ENCODE measurements around the gene BDNF. TPM values are rescaled to one million over a fixed set of nuclear protein-coding genes. Genes with fewer than 3 reads are reported as not detected.

BDNF gene
- total RNA-seq, 1 experiment from 2014 or later = 0.36 TPM

DNA sequence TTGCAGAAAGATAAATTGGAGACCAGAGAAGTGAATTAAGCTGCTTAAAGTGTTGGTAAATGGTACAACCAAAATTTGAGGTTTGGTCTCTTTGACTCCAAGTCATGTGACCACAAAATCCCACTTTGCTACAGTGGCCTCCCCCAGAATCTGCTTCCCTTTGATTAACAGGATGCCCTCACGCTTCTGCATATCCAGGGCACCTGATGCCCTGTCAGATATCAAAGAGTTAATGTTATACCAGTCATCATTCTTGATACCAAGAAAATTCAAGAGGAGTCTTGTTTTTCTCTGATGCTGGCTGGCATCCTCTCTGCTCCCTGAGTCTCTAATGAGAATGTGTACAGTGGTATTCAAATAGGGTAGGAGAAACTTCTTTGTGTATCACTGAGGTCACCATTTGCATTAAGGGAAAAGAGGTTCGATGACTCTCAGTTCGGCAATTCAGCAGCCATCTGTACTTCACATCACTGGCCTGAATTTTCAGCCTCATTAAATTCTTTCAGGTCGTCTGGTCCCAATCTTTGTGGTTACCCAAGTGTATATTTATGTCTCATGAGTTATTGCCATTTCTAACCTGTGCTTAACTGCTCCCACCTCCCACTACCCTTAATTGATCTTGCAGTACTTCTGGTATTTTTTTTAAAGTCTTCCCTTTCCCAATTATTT, 73.9 kb downstream of the BDNF start:
- TF ChIP-seq SIN3A (IDR thresholded peaks at IDR 0.05; ENCODE audit: borderline replicate concordance, insufficient read depth, low read depth, low read length) = no peak
- TF ChIP-seq TCF7L2 (IDR thresholded peaks at IDR 0.05; ENCODE audit: low read depth, low read length) = no peak
- TF ChIP-seq, protein P1, sequence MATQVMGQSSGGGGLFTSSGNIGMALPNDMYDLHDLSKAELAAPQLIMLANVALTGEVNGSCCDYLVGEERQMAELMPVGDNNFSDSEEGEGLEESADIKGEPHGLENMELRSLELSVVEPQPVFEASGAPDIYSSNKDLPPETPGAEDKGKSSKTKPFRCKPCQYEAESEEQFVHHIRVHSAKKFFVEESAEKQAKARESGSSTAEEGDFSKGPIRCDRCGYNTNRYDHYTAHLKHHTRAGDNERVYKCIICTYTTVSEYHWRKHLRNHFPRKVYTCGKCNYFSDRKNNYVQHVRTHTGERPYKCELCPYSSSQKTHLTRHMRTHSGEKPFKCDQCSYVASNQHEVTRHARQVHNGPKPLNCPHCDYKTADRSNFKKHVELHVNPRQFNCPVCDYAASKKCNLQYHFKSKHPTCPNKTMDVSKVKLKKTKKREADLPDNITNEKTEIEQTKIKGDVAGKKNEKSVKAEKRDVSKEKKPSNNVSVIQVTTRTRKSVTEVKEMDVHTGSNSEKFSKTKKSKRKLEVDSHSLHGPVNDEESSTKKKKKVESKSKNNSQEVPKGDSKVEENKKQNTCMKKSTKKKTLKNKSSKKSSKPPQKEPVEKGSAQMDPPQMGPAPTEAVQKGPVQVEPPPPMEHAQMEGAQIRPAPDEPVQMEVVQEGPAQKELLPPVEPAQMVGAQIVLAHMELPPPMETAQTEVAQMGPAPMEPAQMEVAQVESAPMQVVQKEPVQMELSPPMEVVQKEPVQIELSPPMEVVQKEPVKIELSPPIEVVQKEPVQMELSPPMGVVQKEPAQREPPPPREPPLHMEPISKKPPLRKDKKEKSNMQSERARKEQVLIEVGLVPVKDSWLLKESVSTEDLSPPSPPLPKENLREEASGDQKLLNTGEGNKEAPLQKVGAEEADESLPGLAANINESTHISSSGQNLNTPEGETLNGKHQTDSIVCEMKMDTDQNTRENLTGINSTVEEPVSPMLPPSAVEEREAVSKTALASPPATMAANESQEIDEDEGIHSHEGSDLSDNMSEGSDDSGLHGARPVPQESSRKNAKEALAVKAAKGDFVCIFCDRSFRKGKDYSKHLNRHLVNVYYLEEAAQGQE (IDR thresholded peaks at IDR 0.05; ENCODE audit: insufficient read depth in 1 of 2, low read depth in 2 of 2, low read length in 1 of 2) = no peak
- TF ChIP-seq POLR2AphosphoS5 (IDR thresholded peaks at IDR 0.05; ENCODE audit: low read depth, low read length) = no peak
- TF ChIP-seq, protein P2, sequence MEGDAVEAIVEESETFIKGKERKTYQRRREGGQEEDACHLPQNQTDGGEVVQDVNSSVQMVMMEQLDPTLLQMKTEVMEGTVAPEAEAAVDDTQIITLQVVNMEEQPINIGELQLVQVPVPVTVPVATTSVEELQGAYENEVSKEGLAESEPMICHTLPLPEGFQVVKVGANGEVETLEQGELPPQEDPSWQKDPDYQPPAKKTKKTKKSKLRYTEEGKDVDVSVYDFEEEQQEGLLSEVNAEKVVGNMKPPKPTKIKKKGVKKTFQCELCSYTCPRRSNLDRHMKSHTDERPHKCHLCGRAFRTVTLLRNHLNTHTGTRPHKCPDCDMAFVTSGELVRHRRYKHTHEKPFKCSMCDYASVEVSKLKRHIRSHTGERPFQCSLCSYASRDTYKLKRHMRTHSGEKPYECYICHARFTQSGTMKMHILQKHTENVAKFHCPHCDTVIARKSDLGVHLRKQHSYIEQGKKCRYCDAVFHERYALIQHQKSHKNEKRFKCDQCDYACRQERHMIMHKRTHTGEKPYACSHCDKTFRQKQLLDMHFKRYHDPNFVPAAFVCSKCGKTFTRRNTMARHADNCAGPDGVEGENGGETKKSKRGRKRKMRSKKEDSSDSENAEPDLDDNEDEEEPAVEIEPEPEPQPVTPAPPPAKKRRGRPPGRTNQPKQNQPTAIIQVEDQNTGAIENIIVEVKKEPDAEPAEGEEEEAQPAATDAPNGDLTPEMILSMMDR (IDR thresholded peaks at IDR 0.05) = no peak
- Histone ChIP-seq H3K36me3 (ENCODE audit: control insufficient read depth, insufficient read depth, low read length) (no peaks in the 10 kb centered on the region), H3K27me3 (ENCODE audit: control insufficient read depth, insufficient read depth, low read length) (0 out of 2 replicates have a peak, but pooled peaks cover 4% of the 10 kb centered on the region), H3K4me3 (ENCODE audit: low read depth in 2 of 2, low read length in 2 of 2) (no peak overlapping the region), H3K27ac (ENCODE audit: low read length) (no peak overlapping the region), H3K9me3 (ENCODE audit: control insufficient read depth, insufficient read depth, low read depth, low read length) (no peaks in the 10 kb centered on the region), H3K4me1 (ENCODE audit: control insufficient read depth, insufficient read depth, low read length) (no peaks in the 10 kb centered on the region)
- intact Hi-C loops (cut with micrococcal nuclease; ENCODE audit: unreplicated experiment) = no loop called here
- DNase-seq (ENCODE audit: low read depth, low spot score) (no peak), ATAC-seq (no peak)
- no TSS peak for BruUV-seq (replicated peaks)
- ChIA-PET CTCF (no interaction called here), POLR2A (no interaction called here)
- in situ Hi-C loops (cut with HindIII; ENCODE audit: low pct_unique_long_range_greater_than_20kb, low sequenced_read_pairs) = no loop called here

DNA sequence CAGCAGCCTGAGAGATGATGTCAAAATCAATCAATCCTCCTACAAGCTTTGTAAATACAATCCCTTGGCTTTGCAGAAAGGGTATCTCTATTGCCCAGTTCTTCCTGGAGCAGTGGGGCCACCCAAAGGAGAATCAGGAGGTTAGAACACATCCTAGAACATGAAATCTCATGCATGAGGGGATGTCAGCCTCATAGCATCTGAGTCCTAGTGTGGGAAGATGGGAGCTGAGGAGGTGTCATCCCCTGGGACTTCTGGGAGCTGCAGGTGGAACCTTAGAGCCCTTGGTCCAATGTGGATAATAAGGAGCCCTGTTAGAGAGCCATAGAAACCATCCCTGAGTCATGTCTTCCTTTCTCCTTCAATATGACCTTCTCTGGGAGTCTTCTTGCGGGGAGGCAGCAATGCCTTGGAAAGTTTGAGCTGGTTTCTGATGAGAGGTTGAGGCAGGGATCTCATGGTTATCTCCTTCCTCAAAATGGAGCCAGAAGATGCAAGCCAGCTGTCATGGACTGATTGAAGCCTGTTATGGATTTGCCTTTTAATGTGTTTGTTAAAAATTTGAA, 74.8 kb downstream of the BDNF start:
- H3K4me3 ChIP-seq (ENCODE audit: low read depth in 2 of 2, low read length in 2 of 2) = no peak overlapping the region
- POLR2A ChIA-PET = no interaction called here
- no TSS peak for BruUV-seq (replicated peaks)
- H3K27me3 ChIP-seq (ENCODE audit: control insufficient read depth, insufficient read depth, low read length) = 0 out of 2 replicates have a peak, but pooled peaks cover 4% of the 10 kb centered on the region
- no peaks in the 10 kb centered on the region for H3K4me1 ChIP-seq (ENCODE audit: control insufficient read depth, insufficient read depth, low read length)
- no peaks in the 10 kb centered on the region for H3K9me3 ChIP-seq (ENCODE audit: control insufficient read depth, insufficient read depth, low read depth, low read length)
- in situ Hi-C loops (cut with HindIII; ENCODE audit: low pct_unique_long_range_greater_than_20kb, low sequenced_read_pairs) = no loop called here
- no peak for DNase-seq (ENCODE audit: low read depth, low spot score)
- no peak overlapping the region for H3K27ac ChIP-seq (ENCODE audit: low read length)
- intact Hi-C loops (cut with micrococcal nuclease; ENCODE audit: unreplicated experiment) = no loop called here
- no peaks in the 10 kb centered on the region for H3K36me3 ChIP-seq (ENCODE audit: control insufficient read depth, insufficient read depth, low read length)
- ATAC-seq = no peak
- CTCF ChIA-PET = no interaction called here
- TF ChIP-seq SIN3A (IDR thresholded peaks at IDR 0.05; ENCODE audit: borderline replicate concordance, insufficient read depth, low read depth, low read length) = no peak
- no peak for TF ChIP-seq POLR2AphosphoS5 (IDR thresholded peaks at IDR 0.05; ENCODE audit: low read depth, low read length)
- TF ChIP-seq, protein P2 (IDR thresholded peaks at IDR 0.05) = no peak
- TF ChIP-seq TCF7L2 (IDR thresholded peaks at IDR 0.05; ENCODE audit: low read depth, low read length) = no peak
- TF ChIP-seq, protein P1 (IDR thresholded peaks at IDR 0.05; ENCODE audit: insufficient read depth in 1 of 2, low read depth in 2 of 2, low read length in 1 of 2) = no peak

All from Panc1 (cell line).